ENCODE results near the gene TSSC4. TPM values are rescaled to one million over a fixed set of nuclear protein-coding genes. Genes with fewer than 3 reads are reported as not detected.

The TSSC4 gene
- total RNA-seq, 4 donors from 2014 or later, result 11.0 to 66.5 (median 26.2) TPM

GRCh38 chr11:2366733-2367132 is 33.8 kb upstream of the TSSC4 start:
- TF ChIP-seq, protein P1, sequence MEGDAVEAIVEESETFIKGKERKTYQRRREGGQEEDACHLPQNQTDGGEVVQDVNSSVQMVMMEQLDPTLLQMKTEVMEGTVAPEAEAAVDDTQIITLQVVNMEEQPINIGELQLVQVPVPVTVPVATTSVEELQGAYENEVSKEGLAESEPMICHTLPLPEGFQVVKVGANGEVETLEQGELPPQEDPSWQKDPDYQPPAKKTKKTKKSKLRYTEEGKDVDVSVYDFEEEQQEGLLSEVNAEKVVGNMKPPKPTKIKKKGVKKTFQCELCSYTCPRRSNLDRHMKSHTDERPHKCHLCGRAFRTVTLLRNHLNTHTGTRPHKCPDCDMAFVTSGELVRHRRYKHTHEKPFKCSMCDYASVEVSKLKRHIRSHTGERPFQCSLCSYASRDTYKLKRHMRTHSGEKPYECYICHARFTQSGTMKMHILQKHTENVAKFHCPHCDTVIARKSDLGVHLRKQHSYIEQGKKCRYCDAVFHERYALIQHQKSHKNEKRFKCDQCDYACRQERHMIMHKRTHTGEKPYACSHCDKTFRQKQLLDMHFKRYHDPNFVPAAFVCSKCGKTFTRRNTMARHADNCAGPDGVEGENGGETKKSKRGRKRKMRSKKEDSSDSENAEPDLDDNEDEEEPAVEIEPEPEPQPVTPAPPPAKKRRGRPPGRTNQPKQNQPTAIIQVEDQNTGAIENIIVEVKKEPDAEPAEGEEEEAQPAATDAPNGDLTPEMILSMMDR (IDR thresholded peaks at IDR 0.05), result no peak
- no peak for TF ChIP-seq POLR2A (IDR thresholded peaks at IDR 0.05)
- Histone ChIP-seq H3K27me3 (no peaks in the 10 kb centered on the region), H3K27ac (no peak overlapping the region), H3K4me1 (no peaks in the 10 kb centered on the region), H3K36me3 (no peaks in the 10 kb centered on the region), H3K4me3 (no peak overlapping the region), H3K9me3 (no peaks in the 10 kb centered on the region)
- intact Hi-C loops (cut with DNase I; ENCODE audit: low total_unique reads), result no loop called here
- no peak for DNase-seq

GRCh38 chr11:2367266-2368160 is 33.0 kb upstream of the TSSC4 start:
- Histone ChIP-seq H3K4me3 (no peak overlapping the region), H3K9me3 (no peaks in the 10 kb centered on the region), H3K36me3 (no peaks in the 10 kb centered on the region), H3K27me3 (no peaks in the 10 kb centered on the region), H3K4me1 (no peaks in the 10 kb centered on the region), H3K27ac (no peak overlapping the region)
- DNase-seq, result no peak
- intact Hi-C loops (cut with DNase I; ENCODE audit: low total_unique reads), result no loop called here
- TF ChIP-seq, protein P1 (IDR thresholded peaks at IDR 0.05), result no peak
- no peak for TF ChIP-seq POLR2A (IDR thresholded peaks at IDR 0.05)

GRCh38 chr11:2368178-2368850 is 32.2 kb upstream of the TSSC4 start:
- intact Hi-C loops (cut with DNase I; ENCODE audit: low total_unique reads), result no loop called here
- Histone ChIP-seq H3K27me3 (no peaks in the 10 kb centered on the region), H3K4me3 (no peak overlapping the region), H3K36me3 (no peaks in the 10 kb centered on the region), H3K4me1 (no peaks in the 10 kb centered on the region), H3K9me3 (no peaks in the 10 kb centered on the region), H3K27ac (no peak overlapping the region)
- TF ChIP-seq, protein P1 (IDR thresholded peaks at IDR 0.05), result no peak
- no peak for TF ChIP-seq POLR2A (IDR thresholded peaks at IDR 0.05)
- DNase-seq, result no peak

- H3K9me3 ChIP-seq, result no peaks in the 10 kb centered on the region
- TF ChIP-seq, protein P1 (IDR thresholded peaks at IDR 0.05), result no peak
- no peak for TF ChIP-seq POLR2A (IDR thresholded peaks at IDR 0.05)
- H3K36me3 ChIP-seq, result no peaks in the 10 kb centered on the region
- no peaks in the 10 kb centered on the region for H3K27me3 ChIP-seq
- no peak for DNase-seq
- intact Hi-C loops (cut with DNase I; ENCODE audit: low total_unique reads), result no loop called here
- H3K27ac ChIP-seq, result no peak overlapping the region
- H3K4me3 ChIP-seq, result no peak overlapping the region
- H3K4me1 ChIP-seq, result no peaks in the 10 kb centered on the region
These were observed 31.7 kb upstream of the TSSC4 start for GRCh38 chr11:2368851-2369180.

- Histone ChIP-seq H3K9me3 (no peaks in the 10 kb centered on the region), H3K4me1 (no peaks in the 10 kb centered on the region), H3K27me3 (no peaks in the 10 kb centered on the region), H3K27ac (no peak overlapping the region), H3K4me3 (no peak overlapping the region), H3K36me3 (no peaks in the 10 kb centered on the region)
- no peak for DNase-seq
- TF ChIP-seq, protein P1 (IDR thresholded peaks at IDR 0.05), result no peak
- no peak for TF ChIP-seq POLR2A (IDR thresholded peaks at IDR 0.05)
- intact Hi-C loops (cut with DNase I; ENCODE audit: low total_unique reads), result no loop called here
These were observed 31.2 kb upstream of the TSSC4 start for GRCh38 chr11:2369320-2369719.

All from uterus (tissue), 4 donors.